Measurements from ENCODE around the gene PTX4.

PTX4 gene, protein sequence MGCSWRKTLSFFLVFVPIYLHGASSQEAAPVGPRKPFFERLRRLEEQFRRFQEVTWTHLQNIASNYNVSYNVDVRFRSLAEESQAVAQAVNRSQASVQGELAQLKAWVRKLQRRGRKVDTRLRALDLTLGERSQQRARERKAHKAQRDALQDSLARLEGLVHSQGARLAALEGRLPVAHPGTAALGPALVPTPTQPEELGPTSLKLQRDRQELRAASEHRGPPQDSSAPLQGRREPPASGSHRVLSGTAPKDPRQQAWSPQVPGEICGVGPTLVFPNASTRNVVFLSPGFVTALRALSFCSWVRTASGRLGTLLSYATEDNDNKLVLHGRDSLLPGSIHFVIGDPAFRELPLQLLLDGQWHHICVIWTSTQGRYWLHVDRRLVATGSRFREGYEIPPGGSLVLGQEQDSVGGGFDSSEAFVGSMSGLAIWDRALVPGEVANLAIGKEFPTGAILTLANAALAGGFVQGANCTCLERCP

DNA sequence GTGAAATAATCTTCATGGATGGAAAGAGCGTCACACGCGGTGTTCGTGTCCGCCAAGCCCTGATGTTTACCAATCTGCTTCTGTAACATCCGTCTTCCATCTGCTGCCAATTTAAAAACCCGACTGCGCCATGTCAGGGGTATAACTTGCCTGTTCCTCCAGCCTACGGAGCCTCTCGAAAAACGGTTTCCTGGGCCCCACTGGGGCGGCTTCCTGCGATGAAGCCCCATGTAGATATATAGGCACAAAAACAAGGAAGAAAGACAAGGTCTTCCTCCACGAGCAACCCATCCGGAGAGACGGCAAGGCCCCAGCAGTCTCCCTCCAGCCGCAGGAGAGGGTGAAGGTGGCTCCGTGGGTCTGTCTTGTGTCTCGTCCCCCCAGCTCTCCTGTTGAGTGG lies at the start of gene PTX4:
Gene PTX4, minus strand, starts transcription at position 326 of the 400 bp plus-strand sequence. Its CDS starts 35 bp downstream, at position 291.
- DNase-seq (ENCODE audit: low read depth in 3 of 3), result no peak

DNA sequence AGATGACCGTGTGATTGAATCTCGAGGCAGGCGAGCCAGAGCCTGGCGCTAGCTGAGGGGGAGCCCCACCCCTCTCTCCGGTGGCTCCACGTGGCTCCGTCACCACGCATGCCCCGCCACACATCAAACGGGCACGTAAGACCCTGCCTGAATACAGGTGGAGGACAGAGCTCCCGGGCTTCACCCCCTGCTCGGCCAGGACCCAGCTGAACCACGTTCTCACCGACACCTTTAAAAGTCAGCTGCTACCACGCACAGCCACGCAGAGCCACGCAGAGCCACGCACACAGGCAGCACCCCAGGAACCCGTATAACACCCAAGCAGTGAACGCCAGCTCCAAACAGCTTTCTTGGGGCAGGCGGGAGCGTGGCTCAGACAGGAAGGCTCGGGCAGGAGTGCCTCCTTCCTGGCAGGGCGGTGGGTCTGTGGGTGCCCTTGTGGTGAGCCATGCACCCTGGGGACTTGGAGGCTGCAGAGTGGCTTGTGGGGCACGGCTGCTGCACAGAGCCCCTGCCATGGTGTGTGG lies 49.1 kb upstream of the PTX4 start:
- DNase-seq (ENCODE audit: low read depth in 3 of 3), result no peak

DNA sequence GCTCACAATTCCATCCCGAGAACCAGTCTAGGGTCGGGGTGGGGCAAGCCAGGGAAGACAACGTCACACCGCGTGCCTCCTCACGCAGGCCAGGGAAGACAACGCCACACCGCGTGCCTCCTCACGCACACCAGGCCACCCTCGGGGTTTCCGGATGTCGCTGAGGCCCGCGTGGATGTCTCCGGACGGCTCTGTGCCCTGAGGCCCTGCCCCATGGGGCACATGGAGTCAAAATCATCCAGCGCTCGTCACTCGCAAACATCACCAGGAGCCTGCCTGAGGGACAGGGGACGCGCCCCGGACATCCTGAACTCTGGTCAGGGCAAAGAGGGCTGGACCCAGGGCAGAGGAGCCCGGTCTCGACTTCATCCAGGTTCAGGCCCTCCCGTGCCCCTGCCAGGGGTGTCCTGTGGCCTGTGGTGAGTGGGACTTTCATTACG lies 48.4 kb upstream of the PTX4 start:
- DNase-seq (ENCODE audit: low read depth in 3 of 3), result no peak

DNA sequence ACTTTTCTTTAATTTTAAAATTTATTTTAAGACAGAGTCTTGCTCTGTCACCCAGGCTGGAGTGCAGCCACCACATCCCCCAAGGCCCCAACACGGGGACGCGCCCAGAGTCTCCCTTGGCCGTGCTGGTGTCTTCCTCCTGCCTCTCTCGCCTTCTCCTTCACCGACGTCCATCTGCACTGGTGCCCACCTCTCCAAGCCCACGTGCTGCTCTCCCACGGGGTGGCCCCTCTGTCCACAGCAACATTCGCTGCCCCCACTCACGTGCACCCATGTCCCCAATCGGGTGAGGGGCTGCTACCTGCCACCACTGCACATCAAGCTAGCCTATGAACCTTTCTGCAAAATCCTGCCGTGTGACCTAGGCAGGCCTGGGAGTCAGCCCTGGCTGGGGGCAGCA lies 47.9 kb upstream of the PTX4 start:
- DNase-seq (ENCODE audit: low read depth in 3 of 3), result no peak

DNA sequence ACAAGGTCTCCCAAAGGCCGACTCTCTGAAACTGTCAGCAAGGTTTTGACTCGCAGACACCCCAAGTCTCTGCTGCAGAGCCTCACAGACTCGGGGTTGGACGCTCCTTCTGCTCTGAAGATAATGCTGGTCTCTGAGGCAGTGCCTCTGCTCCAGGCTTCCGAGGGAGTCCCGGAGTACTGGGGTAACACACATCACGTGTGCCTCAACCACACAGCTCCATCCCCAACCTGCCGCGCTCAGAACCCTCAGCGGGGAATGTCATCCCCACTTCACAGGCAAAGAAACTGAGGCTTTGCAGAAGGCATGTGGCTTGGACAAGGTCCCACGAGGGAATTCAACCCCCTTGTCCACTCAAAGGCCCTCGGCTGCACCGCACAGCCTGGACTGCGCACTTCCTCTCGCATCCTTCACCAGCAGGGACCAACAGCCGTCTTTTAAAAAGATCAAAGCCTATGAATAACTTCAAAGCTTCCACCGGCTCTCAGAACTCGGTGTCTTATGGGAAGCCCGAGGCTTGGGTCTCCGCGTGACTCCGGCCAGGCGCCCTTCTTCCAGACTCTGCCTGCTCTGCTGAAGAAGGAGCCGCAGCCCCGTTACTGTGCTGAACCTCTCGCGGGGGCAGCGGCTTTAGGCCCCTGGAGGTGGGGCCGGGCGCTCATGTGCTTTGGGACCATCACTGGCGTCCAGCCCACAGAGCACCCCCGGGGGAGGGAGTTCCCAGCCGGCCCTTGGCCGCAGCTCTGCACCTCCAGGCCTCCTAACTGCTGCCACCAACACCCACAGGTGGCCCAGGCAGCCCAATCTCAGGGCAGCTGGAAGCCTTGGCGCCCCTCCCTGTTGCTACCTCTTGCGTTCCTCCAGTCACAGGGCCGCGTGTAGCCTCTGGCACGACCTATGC lies 46.9 kb upstream of the PTX4 start:
- no peak for DNase-seq (ENCODE audit: low read depth in 3 of 3)

DNA sequence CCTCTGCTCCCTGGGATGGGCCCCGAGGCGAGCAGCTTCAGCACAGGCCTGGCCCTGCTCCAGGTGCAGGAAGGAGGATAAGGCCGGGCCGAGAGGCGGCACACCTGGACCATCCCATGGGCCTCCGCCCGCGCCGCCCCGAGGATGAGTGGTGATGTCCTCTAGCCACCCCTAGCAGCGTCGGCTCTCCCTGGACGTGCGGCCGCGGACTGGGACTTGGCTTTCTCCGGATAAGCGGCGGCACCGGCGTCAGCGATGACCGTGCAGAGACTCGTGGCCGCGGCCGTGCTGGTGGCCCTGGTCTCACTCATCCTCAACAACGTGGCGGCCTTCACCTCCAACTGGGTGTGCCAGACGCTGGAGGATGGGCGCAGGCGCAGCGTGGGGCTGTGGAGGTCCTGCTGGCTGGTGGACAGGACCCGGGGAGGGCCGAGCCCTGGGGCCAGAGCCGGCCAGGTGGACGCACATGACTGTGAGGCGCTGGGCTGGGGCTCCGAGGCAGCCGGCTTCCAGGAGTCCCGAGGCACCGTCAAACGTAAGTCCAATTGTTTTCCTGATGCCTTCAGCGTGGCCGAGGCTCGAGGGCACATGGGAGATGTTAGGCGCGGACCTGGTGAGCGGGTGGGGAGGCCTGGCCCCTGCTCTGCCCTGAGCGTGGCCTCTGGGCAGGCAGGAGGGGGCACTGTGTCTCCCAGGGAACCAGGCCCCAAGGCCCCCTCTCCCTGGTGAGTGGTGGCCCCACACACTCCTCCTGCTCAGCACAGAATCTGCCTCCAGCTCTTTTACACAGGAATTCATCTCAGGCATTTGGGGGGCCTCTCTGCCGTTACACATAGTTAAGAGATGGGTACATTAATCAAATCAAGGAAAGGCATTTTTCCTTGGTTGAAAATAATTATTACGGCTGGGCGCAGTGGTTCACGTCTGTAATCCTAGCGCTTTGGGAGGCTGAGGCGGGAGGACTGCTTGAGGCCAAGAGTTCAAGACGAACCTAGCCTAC lies 45.6 kb upstream of the PTX4 start:
- no peak for DNase-seq (ENCODE audit: low read depth in 3 of 3)

DNA sequence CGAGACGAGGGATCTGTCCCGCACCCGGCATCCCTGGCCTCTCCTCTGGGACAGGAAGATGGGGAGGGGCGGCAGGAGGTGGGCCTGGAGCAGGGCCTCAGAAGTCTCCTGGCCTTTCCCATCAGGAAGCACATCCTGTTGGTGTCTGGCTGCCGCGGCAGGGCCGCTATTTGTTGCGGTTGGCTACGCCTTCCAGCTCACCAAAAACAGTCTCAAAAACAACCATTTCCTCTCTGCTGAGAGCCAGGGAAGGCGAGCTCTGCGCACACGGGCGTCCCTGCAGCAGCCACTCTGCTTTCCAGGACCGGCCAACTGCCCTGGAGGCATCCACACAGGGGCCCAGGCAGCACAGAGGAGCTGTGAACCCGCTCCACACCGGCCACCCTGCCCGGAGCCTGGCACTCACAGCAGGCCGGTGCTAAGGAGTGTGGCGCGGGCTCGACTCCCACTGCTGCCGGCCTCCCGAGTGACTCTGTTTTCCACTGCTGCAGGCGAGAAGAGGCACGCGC lies 44.8 kb upstream of the PTX4 start, which contains the start of gene TMEM204:
Gene TMEM204, plus strand, starts transcription at position 224 of the 509 bp plus-strand sequence. CDS start 610 bp downstream, outside the sequence.
- DNase-seq (ENCODE audit: low read depth in 3 of 3), result no peak

DNA sequence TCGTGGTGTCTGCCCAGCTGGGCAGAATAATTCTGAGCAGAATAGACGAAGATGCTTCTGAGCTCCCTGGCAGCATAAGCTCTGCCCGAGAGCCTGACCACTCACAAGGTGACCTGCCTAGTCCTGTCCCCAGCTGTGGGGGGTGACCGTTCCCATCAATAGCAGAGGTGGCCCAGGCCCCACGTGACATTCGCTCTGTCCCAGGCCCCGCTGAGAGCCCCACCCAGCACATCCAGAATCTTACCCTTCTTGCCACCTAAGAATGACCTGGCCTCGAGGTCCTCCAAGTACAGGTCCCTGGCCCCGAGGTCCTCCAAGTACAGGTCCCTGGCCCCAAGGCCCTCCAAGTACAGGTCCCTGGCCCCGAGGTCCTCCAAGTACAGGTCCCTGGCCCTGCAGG lies 44.0 kb upstream of the PTX4 start:
- no peak for DNase-seq (ENCODE audit: low read depth in 3 of 3)

DNA sequence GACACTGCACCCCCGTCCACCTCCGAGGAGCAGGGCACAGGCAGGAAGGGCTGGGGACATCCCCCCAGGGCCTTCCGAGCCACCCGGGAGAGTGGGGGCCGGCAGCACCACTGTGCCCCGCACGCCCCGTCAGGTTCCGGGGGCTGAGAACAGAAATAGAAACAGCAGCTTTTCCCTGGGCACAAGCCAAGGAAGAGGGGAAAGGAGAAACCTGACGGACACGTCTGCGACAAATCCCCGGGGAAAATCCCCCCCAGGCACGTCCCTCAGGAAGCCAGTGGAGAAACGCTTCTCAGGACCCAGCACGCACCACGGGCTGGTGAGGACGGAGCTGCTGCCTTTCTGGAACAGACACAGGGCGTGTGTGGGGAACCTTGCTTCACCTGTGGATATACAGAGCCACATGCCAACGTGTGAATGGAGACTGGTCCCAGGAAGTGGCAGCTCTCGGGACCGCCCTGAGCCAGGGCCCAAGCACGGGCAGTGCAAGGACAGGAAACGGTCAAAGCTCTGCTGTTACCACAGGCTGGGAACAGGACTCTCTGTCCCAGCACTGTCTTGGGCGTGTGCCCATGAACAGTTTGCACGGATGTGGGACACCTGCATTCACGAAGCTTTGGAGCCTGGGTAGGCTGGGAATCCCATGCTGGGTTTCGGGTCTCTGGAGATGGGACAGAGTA lies 43.5 kb upstream of the PTX4 start:
- no peak for DNase-seq (ENCODE audit: low read depth in 3 of 3)

DNA sequence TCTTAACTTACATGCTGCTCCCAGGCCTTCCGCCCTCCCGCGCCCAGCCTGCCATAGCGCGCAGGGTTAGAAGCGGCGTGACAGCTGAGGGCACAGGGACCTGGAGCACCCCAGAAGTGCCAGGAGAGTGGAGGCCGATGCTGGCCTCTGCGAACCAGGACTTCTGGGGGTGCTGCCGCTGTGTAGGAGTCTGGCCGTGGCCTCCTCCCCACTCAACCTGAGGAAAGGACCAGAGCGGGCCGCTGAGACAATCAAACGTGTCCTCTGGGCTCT lies 42.8 kb upstream of the PTX4 start:
- no peak for DNase-seq (ENCODE audit: low read depth in 3 of 3)

DNA sequence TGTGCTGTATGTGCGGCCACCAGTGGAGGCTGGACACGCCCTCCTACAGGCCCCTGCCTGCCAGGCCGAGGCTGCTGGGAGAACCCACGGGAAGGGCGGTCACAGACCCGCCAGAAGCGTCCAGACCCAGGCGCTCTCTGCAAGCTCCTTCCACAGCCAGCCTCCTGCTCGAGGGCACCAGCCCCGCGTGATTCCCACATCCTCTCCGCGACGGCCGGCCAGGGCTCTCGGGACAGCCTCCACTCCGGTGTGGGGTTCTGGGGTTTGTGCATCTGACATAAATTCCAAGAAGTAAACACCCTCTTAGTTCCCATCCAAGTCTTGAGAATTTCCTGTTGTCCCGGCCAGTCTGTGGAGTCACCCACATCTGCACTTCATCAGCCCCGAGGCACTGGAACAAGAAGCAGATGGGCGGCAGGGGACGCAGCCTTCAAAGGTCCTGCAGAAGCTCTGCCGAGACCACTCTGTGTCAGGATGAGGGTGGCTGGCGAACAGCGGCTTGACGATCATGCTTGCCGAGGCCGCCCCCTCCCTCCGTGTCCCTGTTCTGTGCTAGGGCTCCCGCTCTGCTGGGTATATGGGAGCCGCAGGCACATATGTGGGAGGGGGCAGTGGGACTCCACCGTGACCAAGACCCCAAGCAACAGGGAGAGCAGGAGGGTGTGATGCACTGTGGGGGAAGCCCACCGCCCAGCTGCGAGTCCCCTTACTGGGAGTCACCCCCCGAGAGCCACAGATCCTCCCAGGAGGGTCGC lies 42.3 kb upstream of the PTX4 start:
- no peak for DNase-seq (ENCODE audit: low read depth in 3 of 3)

DNA sequence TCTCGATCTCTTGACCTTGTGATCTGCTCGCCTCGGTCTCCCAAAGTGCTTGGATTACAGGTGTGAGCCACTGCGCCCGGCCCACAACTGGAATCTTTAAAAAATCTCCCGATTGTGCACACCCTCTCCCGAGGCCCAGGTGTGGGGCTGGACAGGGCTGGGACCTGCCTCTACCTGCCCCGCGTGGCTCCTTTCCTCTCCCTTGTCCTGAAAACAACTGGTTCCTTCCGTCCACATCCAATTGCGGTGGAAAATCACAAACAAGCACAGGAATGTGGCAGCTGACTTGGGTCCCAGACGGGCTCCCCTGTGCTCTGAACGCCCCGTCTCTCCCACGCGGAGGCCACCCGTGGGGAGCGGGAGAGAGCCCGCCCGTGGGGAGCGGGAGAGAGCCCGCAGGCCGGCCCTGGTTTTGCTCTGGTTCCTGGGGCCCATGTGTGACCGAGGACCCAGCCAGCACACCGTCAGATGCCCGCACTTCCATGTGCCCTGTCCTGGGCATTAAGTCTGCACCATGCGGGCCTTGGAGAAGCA lies 41.7 kb upstream of the PTX4 start:
- no peak for DNase-seq (ENCODE audit: low read depth in 3 of 3)

DNA sequence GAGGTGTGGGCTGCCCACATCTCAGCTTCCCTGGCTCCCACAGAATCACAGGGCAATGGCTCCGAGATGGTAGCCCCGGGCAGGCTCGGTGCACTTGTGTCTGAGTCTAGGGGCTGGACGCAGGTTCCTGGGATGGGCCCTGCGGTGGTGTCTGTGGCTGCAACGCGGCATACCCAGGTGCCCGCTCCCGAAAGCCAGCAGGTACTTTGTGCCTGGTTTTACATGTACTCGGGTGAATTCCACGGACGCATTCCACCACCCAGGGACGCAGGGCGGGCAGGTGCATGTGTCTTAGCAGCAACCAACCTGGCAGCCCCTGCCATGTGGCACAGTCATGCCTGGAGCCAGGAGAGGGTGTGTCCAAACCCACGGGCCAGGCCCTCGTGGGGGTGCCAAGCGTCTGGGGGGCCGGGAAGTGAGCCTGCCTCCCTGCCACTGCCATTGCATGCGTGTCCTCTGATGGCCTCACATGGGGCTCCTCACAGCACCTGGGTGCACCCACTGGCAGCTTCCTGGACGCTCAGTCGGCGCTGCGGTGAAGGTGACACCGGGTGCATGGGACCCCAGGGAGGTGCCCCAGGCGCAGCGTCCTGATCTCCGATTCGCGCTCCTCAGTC lies 40.3 kb upstream of the PTX4 start:
- DNase-seq (ENCODE audit: low read depth in 3 of 3), result no peak

DNA sequence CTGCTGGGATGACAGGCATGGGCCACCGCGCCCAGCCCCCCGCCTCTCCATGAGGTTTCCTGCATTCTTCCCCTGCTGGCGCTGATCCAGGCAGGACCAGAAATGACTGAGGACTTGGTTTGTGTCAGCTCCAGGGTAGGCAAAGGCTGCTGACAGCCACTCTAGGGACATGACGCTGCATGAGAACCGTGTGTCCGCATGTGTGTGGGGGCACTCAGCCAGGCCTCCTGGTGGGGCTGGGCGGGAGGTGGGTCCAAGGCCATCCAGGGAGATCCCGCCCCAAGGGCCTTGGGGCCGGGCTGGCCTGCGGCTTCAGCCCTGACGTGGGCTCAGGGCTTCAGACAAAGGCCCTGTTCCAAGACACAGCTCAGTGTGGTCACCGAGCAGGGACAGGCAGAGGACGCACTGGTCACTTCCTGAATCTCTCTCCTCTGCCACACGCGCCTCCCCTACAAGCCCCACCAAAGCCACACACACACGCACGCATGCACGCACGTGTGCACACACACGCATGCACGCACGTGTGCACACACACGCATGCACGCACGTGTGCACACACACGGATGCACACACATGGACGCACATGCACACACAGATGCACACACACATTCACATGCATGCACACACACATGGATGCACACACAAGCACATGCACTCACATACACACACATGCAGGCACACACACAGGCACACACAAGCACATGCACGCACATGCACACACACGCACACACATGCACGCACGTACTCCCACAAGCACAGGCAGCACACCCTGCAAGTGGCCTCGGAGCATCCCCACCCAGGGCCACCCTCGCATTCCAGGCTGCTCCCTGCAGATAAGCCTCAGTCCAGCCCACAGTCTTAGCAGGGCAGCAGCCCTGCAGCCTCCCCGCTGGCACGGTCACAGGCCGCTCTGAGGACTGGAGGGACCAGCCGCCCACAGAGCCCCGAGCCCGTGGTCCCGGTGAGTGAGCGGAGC lies 39.4 kb upstream of the PTX4 start:
- DNase-seq (ENCODE audit: low read depth in 3 of 3), result no peak

DNA sequence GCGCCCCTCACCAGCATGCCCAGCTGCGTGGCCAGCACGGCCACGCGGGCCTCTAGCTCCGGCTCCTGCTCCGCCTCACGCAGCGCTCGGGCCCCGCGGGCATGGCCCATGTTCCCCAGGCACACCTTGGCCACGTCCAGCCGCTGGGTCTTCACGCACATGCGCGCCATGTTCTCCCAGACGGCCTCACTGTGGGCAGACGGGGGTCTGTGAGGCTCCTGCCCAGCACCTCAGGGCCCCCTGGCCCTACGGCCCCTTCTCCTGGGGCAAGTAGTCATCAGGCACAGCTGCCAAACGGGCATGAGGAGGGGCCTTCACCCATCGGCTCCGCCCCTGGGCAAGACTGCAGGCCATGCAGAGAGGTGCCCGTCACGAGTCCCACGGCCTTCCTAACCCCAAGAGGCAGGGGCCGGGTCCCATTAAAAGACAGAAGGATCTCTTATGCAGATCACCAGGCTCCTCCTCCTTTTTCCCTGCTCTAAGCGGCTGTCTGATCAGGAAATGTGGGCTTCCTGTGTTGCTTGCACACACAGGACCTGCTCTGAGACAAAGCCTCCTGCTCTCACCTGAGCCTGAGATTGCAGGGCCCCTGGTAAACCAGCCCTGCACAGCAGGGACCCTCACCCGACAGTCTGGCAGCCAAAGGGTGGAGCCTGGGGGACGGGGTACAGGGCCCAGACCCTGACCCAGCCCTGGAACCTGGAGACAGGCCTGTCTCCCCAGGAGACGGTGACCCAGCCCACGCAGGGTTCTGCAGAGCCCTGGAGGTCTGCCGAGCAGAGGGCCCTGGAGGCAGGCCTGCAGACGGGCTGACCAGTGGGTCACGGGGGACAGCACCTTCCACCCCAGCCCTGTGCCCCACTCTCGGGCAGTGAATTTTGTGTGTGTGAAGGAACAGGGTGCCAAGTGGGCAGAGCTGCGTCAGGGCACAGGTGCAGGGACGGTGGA lies 38.1 kb upstream of the PTX4 start:
- DNase-seq (ENCODE audit: low read depth in 3 of 3), result no peak

DNA sequence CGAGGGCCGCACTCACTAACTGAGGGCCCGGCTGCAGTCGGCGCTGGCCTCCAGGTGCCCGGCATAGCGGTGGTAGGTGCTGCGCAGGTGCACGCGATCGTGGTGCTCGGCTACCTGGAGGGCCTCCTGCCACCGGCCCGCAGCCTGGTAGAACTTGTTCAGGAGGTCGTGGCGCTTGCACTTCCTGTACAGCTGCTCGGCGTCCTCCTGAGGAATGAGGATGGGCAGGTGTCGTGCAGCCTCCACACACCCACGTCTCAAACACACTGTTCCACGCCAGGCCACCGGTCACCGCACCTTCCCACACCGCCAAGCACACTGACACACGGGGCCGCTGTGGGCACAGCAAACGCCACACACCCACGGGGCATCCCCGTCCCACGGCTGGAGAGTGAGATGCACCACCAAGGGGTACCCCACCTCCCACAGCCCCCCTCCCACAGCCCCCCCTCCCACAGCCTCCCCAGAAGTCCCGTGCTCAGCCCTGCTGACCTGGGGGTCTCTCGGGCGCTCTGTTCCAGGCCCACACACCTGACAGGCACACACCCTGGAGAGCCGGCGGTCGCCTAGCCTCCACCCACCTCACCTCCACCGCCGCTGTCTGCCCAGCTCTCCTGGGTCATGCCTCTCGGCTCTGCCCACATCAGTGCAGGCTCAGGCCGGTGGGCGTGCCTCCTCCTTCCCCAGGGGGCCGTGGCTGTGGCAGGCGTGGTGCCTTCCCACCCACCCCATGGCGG lies 37.3 kb upstream of the PTX4 start:
- DNase-seq (ENCODE audit: low read depth in 3 of 3), result no peak
